Stimulated activated CD4-positive, alpha-beta T cell treated with anti-CD3 and anti-CD28 coated beads, Interleukin-15, amount 100 ng/mL, for 1 hour (primary cell): Measurements from ENCODE around the gene RNF186.
A peak's percentile ranks its signal among the peaks of the same experiment; 100 is the strongest.
"Not testable (repeated sequence)": the region's sequence is repeated elsewhere in the genome, so short reads cannot be mapped to it uniquely, and the experiment has no call there.

Experiments used
- DNase-seq, 2 donors: peaks; one replicate each; pipeline ENCODE4 v3.0.0-alpha.2; 2020; ENCODE audit warnings: low read depth in 1 of 2, low spot score in 1 of 2

RNF186 gene

GRCh38 chr1:19824541-19824940, 9.5 kb upstream of the RNF186 start:
- no peak for DNase-seq

DNA sequence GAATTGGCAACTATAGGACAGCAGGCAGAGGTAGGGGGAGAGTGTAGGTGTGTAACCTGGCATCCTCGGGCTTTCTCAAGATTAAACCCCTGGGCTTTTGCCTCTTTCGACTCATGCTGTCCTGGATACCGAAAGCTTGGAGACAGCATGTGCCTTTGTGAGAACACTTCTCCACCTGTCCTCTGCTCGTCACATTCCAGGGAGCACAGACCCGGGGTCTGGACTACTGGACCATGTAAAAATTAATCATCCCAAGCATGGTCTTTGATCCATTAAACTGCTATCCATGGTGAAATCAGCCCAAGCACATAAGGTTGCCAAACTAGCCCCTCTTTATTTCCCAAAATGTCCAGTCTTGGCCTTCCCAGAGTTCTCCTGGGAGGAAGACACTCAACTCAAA, 9.0 kb upstream of the RNF186 start:
- no peak for DNase-seq

GRCh38 chr1:19819701-19820100, 4.6 kb upstream of the RNF186 start:
- no peak for DNase-seq

GRCh38 chr1:19818324-19818723, 3.2 kb upstream of the RNF186 start:
- DNase-seq: no peak

GRCh38 chr1:19817160-19817559, 2.1 kb upstream of the RNF186 start:
- DNase-seq: no peak

- DNase-seq: not testable (repeated sequence)
Measured at GRCh38 chr1:19816737-19817086, 1.6 kb upstream of the RNF186 start.

DNA sequence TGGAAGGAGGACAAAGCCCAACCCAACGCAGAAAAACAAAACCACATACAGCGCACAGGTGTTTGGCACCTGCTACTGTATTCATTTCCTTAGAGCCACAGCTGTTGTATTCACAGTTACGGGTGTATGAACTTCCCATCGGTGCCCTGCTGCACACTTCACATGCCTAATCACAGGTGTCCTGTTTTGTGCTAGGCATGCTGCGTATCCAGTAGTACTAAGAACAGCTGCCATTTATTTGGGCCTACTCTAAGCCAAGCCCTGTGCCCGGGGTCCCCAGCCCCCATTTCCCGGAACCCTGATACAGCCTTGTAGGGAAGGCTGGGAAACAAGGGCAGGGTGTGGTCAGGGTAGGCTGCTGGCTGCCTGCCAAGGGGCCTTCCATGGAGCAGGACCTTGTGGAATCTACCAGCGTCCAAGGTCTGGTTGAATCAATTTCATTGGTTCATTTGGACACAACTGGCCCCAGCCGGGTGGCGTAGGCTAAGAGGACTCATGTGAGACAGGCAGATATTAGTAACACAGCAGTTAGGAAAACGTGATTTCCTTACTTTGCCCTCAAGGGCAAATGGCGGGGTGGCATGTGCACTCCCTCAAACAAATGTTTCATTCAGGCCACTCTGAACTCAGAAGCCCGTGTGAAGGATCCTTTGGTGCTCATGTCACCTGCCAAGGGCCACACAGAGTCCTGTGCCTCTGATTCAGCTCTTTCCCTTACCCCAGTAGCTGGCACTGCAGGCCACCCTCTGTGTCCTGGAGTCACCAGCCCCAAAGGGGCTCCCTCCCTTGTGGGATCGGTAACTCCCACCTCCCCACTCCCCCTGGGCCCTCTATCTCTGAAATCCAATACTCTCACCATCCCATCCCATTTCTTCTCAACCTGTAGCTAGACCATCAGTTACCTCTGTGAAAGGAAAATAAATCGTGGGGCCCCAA, 986 bp upstream of the RNF186 start:
- no peak for DNase-seq

DNA sequence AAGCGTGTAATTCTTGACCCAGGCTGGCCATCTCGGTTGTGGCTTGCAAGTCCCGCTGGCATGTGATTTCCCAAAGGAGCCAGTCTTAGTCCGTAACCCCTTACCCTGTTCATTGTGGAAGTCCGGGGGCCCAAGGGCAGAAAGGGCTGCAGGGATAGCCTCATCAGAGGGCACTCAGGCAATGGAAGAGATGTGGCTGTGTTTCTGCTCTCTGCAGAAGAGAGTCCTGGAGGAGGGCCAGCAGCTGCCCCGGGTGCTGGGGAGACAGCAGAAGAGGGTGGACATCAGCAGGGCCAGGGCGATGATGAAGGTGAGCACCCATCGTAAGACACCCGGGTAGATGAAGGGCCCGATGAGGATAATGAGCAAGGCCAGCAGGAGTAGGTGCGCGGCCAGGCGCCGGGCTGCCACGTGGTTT, 830 bp downstream of the RNF186 start:
- no peak for DNase-seq

DNA sequence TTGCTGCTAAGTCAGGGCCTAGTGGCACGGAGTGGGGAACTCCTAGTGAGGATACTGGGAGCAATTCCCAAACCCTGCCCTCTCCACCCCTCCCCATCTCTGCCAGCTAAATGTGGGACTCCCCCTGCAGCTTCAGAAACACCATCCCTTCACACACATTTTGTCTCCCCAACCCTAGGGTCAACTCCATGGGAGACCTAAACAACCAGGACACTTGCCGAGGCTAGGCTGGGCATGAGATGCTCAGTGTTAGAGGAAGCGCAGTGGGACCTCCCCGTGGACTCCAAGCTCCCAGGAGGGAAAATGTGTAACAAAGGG, 1.5 kb downstream of the RNF186 start:
- no peak for DNase-seq

DNA sequence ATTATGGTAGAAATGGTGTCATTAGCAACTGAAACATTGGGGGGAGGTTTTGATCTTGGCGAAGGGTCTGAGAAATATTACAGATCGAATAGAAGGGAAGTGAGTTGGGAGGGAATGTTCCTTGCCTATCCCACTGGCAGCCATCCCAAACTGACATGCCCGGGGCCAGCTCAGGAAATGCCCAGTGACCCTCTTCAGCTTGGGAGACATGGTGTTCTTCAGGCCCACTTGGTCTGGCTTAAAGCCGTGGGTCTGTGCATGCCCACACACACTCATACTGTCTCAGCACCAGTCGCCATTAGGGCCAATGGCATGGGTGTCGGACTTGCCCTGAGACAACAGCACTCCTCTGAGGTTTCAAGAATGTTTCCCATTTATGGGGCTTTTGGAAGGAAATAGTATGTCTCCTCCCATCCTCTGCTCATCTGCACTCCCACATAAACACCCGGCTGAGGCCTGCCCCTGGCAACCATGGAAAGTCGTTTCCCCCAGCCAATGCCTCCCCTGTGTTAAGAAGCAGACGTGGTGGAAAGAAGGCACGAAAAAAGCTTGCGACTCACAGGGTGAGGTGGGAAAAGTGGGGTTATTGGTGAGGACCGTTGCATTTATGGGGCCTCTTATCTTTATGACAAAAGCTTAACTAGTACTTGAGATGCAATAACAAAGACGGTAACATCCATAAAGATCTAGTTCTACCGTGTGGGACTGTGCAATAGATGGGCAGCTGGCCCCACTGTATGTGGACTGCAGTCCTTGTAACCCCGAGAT, 2.0 kb downstream of the RNF186 start:
- no peak for DNase-seq

GRCh38 chr1:19811206-19811851, 3.8 kb downstream of the RNF186 start:
- peak in 1 of 2 donors; percentile 33 for DNase-seq

DNA sequence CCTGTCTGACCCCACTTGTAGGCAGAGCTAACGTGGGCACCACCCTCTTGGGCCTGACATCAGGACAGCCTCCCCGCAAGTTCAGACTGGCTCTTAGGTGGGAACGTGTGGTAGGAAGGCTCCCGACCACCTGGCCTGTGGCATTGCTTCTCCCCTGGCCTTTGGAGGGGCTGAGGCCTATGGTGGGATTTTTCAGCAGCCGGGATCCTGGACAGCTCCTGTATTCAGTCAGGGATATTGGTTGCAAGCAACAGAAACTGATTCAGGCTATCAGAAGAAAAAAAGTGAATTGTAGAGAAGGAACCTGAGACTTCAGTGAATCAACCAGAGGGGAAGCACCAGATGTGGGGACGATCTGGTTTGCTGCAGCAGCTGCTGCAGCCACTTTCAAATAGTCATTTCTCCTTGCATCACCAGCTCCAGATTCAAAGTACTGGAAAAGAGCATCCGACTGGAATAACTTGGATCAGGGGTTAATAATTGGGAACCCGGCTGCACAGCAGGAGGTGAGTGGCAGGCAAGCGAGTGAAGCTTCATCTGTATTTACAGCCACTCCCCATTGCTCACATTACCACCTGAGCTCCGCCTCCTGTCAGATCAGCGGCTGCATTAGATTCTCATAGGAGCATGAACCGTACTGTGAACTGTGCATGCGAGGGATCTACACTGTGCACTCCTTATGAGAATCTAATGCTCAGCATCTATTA, 5.9 kb downstream of the RNF186 start:
- no peak for DNase-seq

GRCh38 chr1:19808351-19808750, 6.7 kb downstream of the RNF186 start:
- no peak for DNase-seq

DNA sequence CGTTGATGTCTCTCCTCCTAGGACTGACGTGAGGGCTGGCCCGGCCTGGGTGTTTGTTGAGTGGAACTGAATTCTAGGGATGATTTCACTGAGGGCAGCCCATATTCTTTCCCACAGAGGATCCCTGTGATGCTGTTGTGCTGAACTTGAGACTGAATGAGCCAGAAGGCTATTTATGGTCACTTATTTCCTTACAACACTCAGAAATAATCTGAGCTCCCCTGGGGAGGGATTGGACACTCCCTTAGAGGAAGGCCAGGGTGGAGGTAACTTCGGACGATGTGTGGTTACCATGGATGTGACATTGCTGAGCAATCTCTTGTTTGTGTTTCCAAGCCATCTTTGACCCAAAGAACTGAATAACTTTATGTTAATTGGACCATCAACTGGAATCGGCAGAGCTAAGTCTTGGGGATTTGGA, 10.2 kb downstream of the RNF186 start:
- no peak for DNase-seq

DNA sequence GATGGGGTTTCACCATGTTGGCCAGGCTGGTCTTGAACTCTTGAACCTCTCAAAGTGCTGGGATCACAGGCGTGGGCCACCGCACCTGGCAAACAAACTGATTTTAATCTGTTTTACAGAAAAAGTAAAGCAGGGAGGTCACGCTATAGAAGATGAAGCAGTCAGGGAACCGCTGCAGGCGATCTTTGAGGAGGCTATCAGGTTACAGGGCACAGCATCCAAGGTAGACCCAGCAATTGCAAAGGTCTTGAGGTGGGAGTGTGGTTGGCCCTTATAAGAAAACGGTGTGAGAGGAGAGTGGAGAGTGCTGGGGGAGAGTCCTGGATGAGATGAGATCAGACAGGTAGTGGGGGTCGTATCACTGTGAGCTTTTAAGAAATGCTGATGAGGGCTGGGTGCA, 12.8 kb downstream of the RNF186 start:
- no peak for DNase-seq

DNA sequence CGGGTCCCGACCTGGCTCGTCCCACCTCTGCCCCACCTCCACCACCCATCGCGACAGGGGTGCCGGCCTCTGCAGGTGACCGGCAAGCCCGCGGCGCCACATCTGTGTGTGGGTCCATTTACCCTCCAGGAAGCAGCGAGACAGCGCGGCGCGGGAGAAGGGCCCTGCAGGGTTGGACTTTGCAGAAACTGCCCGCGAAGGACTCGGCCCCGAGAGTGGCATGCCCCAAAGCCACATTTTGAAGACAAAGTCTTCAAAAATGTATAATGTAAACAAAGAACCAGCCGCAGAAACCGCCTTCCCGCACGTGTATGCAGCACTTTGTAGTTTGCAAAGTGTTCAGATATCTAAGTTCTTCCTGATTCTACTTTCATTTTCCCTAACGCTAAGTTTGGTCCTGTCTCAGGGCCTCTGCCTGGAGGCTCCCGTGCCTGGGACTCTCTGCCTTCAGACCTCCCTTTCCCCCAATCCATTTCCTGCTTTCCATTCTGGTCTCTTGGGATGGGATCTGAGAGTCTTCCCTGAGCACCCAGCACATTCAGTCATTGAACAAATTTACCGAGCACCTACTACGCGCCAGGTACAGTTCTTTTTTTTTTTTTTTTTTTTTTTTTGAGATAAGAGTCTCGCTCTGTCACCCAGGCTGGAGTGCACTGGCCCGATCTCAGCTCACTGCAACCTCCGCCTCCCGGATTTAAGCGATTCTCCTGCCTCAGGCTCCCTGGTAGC, 14.8 kb downstream of the RNF186 start:
- peak in 1 of 2 donors; percentile 26 for DNase-seq

GRCh38 chr1:19799230-19800075, 15.6 kb downstream of the RNF186 start, which contains the start of gene TMCO4:
Gene TMCO4 (minus strand): TSS chr1:19799916. CDS start chr1:19780758, 19,158 bp downstream.
- DNase-seq: peak; percentile 31 to 37

DNA sequence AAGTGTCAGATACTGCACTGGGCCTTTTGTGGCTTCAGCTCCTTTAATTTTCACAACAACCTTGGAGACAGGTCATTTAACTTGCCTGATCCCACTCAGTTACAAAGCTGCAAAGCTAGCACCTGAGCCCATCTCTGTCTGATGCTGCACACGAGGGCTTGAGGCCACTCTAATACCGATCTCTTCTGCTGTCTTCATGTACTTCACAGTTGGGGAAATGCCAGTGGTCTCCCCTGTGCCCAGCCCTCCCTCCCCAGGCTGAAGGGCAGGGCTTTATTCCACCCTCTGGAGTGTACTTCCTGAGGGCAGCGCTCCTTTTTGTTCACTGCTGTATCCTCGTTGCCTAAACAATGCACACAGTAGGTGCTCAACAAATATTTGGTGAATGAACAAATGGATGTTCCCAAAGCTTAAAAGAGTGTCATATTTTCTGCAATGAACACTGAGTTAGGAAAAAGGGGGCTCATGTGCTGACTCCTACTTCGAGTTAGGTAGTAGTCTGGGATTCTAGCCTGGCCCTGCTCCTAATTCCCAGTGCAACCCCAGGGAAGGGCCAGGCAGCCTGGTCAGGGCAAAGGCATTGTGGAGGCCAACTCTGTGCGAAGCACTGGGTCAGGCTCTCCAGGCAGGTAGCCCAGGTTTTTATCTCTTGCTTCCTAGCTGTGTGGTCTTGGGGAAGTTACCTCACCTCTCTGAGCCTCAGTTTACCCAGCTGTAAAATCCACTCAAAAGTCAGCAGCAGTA, 16.4 kb downstream of the RNF186 start:
- DNase-seq: no peak

DNA sequence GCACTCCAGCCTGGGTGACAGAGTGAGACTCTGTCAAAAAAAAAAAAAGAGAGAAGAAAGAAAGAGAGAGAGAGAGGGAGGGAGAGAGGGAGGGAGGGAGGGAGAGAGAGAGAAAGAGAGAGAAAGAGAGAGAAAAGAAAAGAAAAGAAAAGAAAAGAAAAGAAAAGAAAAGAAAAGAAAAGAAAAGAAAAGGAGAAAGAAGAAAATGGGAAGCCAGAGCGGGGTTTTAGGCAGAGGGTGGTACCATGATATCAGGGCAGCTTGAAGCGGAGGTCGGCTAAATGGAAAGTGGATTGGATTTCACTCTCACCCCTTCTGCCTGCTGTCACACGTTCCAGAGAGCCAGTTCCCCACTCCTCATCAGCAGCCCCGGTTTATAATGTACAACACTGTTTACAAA, 17.3 kb downstream of the RNF186 start:
- no peak for DNase-seq
